GM21390 (cell line): ENCODE measurements around the gene USP17L19.
"Not testable (repeated sequence)": the region's sequence is repeated elsewhere in the genome, so short reads cannot be mapped to it uniquely, and the experiment has no call there.

ENCODE experiments used
- ATAC-seq: cut with Tn5 transposase; IDR thresholded peaks from one replicate; pipeline ENCODE4 v1.9.1; 2021; ENCODE audit not compliant: unreplicated experiment

Gene USP17L19, protein sequence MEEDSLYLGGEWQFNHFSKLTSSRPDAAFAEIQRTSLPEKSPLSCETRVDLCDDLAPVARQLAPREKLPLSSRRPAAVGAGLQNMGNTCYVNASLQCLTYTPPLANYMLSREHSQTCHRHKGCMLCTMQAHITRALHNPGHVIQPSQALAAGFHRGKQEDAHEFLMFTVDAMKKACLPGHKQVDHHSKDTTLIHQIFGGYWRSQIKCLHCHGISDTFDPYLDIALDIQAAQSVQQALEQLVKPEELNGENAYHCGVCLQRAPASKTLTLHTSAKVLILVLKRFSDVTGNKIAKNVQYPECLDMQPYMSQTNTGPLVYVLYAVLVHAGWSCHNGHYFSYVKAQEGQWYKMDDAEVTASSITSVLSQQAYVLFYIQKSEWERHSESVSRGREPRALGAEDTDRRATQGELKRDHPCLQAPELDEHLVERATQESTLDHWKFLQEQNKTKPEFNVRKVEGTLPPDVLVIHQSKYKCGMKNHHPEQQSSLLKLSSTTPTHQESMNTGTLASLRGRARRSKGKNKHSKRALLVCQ

DNA sequence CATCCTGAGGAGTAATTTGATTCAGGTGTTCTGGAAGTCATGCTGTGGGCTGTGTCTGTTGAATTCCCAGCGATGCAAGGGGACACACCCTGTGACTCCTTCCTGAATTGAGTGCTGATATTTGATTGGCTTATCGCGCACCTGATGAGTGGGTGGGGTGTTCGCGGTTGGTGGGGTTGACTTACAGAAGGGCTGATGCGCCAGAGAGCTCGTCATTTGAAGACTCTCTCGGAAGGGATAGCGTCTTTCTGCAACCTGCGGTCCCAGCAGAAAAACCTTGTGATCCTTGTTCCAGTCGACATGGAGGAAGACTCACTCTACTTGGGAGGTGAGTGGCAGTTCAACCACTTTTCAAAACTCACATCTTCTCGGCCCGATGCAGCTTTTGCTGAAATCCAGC, at the start of gene USP17L19:
TSS of gene USP17L19 (plus strand) at position 301 of the 400 bp plus-strand sequence. CDS start at position 301, 0 bp downstream.
- ATAC-seq = not testable (repeated sequence)

DNA sequence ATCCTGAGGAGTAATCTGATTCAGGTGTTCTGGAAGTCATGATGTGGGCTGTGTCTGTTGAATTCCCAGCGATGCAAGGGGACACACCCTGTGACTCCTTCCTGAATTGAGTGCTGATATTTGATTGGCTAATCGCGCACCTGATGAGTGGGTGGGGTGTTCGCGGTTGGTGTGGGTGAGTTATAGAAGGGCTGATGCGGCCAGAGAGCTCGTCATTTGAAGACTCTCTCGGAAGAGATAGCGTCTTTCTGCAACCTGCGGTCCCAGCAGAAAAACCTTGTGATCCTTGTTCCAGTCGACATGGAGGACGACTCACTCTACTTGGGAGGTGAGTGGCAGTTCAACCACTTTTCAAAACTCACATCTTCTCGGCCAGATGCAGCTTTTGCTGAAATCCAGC, 42.8 kb upstream of the USP17L19 start, which contains the start of gene USP17L10:
TSS of gene USP17L10 (plus strand) at position 301 of the 400 bp plus-strand sequence. CDS start at position 301, 0 bp downstream.
- not testable (repeated sequence) for ATAC-seq

DNA sequence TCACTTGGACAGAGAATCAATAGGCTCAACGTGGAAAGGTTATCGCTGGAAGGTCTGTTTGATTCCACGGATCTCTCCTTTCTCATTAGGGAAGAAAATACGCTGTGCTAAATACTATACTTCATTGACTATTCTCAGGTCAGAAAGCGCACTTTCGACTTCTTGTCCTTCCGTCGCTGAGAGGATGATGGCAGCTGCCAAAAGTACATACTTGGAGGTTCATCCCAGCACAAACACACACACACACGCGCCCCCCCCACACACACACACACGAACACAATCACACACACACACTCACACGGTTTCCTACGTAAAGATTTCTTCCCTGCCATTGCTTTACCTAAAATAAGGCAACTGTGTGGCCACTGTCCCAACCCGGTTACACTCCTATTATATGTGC, 38.5 kb upstream of the USP17L19 start:
- ATAC-seq = not testable (repeated sequence)

- ATAC-seq = not testable (repeated sequence)
These were observed 38.1 kb upstream of the USP17L19 start, which contains the start of gene USP17L11 for GRCh38 chr4:9215105-9215504. TSS of gene USP17L11 (plus strand) at chr4:9215405. CDS start at chr4:9215405, 0 bp downstream.

GRCh38 chr4:9219852-9220251, 33.3 kb upstream of the USP17L19 start, which contains the start of gene USP17L12:
TSS of gene USP17L12 (plus strand) at chr4:9220152. CDS start at chr4:9220152, 0 bp downstream.
- not testable (repeated sequence) for ATAC-seq

DNA sequence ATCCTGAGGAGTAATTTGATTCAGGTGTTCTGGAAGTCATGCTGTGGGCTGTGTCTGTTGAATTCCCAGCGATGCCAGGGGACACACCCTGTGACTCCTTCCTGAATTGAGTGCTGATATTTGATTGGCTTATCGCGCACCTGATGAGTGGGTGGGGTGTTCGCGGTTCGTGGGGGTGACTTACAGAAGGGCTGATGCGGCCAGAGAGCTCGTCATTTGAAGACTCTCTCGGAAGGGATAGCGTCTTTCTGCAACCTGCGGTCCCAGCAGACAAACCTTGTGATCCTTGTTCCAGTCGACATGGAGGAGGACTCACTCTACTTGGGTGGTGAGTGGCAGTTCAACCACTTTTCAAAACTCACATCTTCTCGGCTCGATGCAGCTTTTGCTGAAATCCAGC, 28.6 kb upstream of the USP17L19 start, which contains the start of gene USP17L13:
TSS of gene USP17L13 (plus strand) at position 301 of the 400 bp plus-strand sequence. CDS start at position 301, 0 bp downstream.
- not testable (repeated sequence) for ATAC-seq

- ATAC-seq = not testable (repeated sequence)
These were observed 22.9 kb upstream of the USP17L19 start for GRCh38 chr4:9230249-9230648.

DNA sequence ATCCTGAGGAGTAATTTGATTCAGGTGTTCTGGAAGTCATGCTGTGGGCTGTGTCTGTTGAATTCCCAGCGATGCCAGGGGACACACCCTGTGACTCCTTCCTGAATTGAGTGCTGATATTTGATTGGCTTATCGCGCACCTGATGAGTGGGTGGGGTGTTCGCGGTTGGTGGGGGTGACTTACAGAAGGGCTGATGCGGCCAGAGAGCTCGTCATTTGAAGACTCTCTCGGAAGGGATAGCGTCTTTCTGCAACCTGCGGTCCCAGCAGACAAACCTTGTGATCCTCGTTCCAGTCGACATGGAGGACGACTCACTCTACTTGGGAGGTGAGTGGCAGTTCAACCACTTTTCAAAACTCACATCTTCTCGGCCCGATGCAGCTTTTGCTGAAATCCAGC, 19.1 kb upstream of the USP17L19 start, which contains the start of gene USP17L15:
TSS of gene USP17L15 (plus strand) at position 301 of the 400 bp plus-strand sequence. CDS start at position 301, 0 bp downstream.
- ATAC-seq = not testable (repeated sequence)

GRCh38 chr4:9238461-9238860, 14.7 kb upstream of the USP17L19 start:
- ATAC-seq = not testable (repeated sequence)

DNA sequence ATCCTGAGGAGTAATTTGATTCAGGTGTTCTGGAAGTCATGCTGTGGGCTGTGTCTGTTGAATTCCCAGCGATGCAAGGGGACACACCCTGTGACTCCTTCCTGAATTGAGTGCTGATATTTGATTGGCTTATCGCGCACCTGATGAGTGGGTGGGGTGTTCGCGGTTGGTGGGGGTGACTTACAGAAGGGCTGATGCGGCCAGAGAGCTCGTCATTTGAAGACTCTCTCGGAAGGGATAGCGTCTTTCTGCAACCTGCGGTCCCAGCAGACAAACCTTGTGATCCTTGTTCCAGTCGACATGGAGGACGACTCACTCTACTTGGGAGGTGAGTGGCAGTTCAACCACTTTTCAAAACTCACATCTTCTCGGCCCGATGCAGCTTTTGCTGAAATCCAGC, 9.6 kb upstream of the USP17L19 start, which contains the start of gene USP17L17:
TSS of gene USP17L17 (plus strand) at position 301 of the 400 bp plus-strand sequence. CDS start at position 301, 0 bp downstream.
- not testable (repeated sequence) for ATAC-seq

DNA sequence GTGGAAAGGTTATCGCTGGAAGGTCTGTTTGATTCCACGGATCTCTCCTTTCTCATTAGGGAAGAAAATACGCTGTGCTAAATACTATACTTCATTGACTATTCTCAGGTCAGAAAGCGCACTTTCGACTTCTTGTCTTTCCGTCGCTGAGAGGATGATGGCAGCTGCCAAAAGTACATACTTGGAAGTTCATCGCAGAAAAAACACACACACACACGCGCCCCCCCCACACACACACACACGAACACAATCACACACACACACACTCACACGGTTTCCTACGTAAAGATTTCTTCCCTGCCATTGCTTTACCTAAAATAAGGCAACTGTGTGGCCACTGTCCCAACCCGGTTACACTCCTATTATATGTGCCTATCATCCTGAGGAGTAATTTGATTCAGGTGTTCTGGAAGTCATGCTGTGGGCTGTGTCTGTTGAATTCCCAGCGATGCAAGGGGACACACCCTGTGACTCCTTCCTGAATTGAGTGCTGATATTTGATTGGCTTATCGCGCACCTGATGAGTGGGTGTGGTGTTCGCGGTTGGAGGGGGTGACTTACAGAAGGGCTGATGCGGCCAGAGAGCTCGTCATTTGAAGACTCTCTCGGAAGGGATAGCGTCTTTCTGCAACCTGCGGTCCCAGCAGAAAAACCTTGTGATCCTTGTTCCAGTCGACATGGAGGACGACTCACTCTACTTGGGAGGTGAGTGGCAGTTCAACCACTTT, 5.1 kb upstream of the USP17L19 start, which contains the start of gene USP17L18:
TSS of gene USP17L18 (plus strand) at position 678 of the 728 bp plus-strand sequence. CDS start at position 678, 0 bp downstream.
- not testable (repeated sequence) for ATAC-seq

DNA sequence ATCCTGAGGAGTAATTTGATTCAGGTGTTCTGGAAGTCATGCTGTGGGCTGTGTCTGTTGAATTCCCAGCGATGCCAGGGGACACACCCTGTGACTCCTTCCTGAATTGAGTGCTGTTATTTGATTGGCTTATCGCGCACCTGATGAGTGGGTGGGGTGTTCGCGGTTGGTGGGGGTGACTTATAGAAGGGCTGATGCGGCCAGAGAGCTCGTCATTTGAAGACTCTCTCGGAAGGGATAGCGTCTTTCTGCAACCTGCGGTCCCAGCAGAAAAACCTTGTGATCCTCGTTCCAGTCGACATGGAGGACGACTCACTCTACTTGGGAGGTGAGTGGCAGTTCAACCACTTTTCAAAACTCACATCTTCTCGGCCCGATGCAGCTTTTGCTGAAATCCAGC, 4.6 kb downstream of the USP17L19 start, which contains the start of gene USP17L20:
TSS of gene USP17L20 (plus strand) at position 301 of the 400 bp plus-strand sequence. CDS start at position 301, 0 bp downstream.
- ATAC-seq = not testable (repeated sequence)

GRCh38 chr4:9262572-9262971, 9.4 kb downstream of the USP17L19 start, which contains the start of gene USP17L21:
TSS of gene USP17L21 (plus strand) at chr4:9262872. CDS start at chr4:9262872, 0 bp downstream.
- not testable (repeated sequence) for ATAC-seq

GRCh38 chr4:9267319-9267718, 14.1 kb downstream of the USP17L19 start, which contains the start of gene USP17L22:
TSS of gene USP17L22 (plus strand) at chr4:9267619. CDS start at chr4:9267619, 0 bp downstream.
- ATAC-seq = not testable (repeated sequence)

DNA sequence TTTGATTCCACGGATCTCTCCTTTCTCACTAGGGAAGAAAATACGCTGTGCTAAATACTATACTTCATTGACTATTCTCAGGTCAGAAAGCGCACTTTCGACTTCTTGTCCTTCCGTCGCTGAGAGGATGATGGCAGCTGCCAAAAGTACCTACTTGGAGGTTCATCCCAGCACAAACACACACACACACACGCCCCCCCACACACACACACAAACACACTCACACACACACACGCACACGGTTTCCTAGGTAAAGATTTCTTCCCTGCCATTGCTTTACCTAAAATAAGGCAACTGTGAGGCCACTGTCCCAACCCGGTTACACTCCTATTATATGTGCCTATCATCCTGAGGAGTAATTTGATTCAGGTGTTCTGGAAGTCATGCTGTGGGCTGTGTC, 18.5 kb downstream of the USP17L19 start:
- ATAC-seq = not testable (repeated sequence)
